Psoas muscle (tissue), 8 donors: Measurements from ENCODE around the gene PANK1. TPM values are rescaled to one million over a fixed set of nuclear protein-coding genes. Genes with fewer than 3 reads are reported as not detected.

Experiments used
- ATAC-seq, 4 donors: fragments of 200-7000 bp; cut with Tn5 transposase; one replicate each; pipeline ENCODE4 v1.9.1; 2020; ENCODE audit warnings: moderate library complexity in 3 of 4, mild to moderate bottlenecking in 2 of 4
- DNase-seq, 2 donors: peaks; one replicate each; pipeline ENCODE4 v3.0.0-alpha.2; 2020
- H3K27ac ChIP-seq: fragments of 200-600 bp; one replicate; pipeline ENCODE4 v1.8.0; 2022
- H3K27me3 ChIP-seq, 3 donors: fragments of 200-600 bp in 1 of 3; one replicate each; pipeline versions ENCODE4 v1.6.1 to v1.8.0; 2013 to 2022; ENCODE audit warnings: low read length in 2 of 3, mild to moderate bottlenecking in 2 of 3, moderate library complexity in 1 of 3; ENCODE audit not compliant: insufficient read depth in 3 of 3
- H3K36me3 ChIP-seq, 2 donors: fragments of 200-600 bp in 1 of 2; one replicate each; pipeline versions ENCODE4 v1.6.1 to v1.8.0; 2013 to 2022; ENCODE audit warnings: low read depth in 1 of 2, mild to moderate bottlenecking in 1 of 2, moderate library complexity in 1 of 2; ENCODE audit not compliant: insufficient read depth in 1 of 2
- H3K4me1 ChIP-seq: fragments of 200-600 bp; one replicate; pipeline ENCODE4 v1.8.0; 2022
- H3K4me3 ChIP-seq: fragments of 200-600 bp; one replicate; pipeline ENCODE4 v1.8.0; 2022; ENCODE audit warnings: mild to moderate bottlenecking
- H3K9me3 ChIP-seq: fragments of 200-600 bp; one replicate; pipeline ENCODE4 v1.8.0; 2022
- CTCF ChIP-seq: fragments of 200-600 bp; IDR thresholded peaks from one replicate; pipeline ENCODE4 v1.8.0; 2022; ENCODE audit warnings: antibody characterized with exemption
- WGBS, 3 donors: extraction: QIAGEN DNeasy Blood & Tissue Kit; methylation state at CpG; one replicate each; pipeline versions ENCODE4 v1.1.6 to v1.1.7; 2013; 5-methylcytosine and 5-hydroxymethylcytosine counted together
- intact Hi-C, 2 donors: fragments of 100-400 bp; cut with DNase I; formaldehyde crosslinking; loops; one replicate each; pipeline versions ENCODE4 v1.11.0 to v1.14.2; 2022
- polyA plus RNA-seq, 3 donors: library from polyadenylated mRNA; stranded (reverse); fragments of 200-250 nt; gene quantifications; one replicate each; pipeline ENCODE4 v1.2.3, GENCODE V29; 2013
- total RNA-seq, 4 donors: library from RNA; stranded (reverse); fragmentation: NEBNext Ultra II Directional in 2 of 4; extraction: Animal tissue kit (Norgen Biotek cat#: 25700) in 2 of 4; gene quantifications; one replicate each; pipeline versions ENCODE4 v1.2.1 to v1.2.4, GENCODE V29; 2021 to 2023
- donor health status: healthy with polysubstance abuse.
- donor health status: DM: no; HTN: no; CAD: no; lungs with moderate emphysema.
- donor health status: Bipolar disorder and iron deficiency.
- donor health status: healthy.
- donor health status: DM: yes; HTN: yes; CAD: no.
- donor health status: DM: no; HTN: no; CAD: no.
- donor health status: DM: no; HTN: no; CAD: no.
- donor health status: DM: yes; HTN: yes; CAD: no.

The PANK1 gene
- total and polyA plus RNA-seq, 7 donors = 0.91 to 17.0 (median 6.3) TPM

- Histone ChIP-seq H3K27me3 (no peaks in the 10 kb centered on the region), H3K9me3 (no peaks in the 10 kb centered on the region), H3K27ac (peak overlapping the region; percentile 25), H3K4me3 (no peak overlapping the region), H3K36me3 (no peaks in the 10 kb centered on the region), H3K4me1 (peaks cover 21% of the 10 kb centered on the region)
- intact Hi-C loops = loop anchor here in 1 of 2 donors (5.0 kb wide), 1 partner anchor 507 kb away; no protein-coding TSS in a partner anchor
- TF ChIP-seq CTCF = no peak
- WGBS, 3 donors = 21 to 30% (median 22%) methylated on average over 3 of the region's 3 CpGs
- ATAC-seq = peak; percentile 78 to 85 (median 84)
- peak; percentile 19 to 51 for DNase-seq
Measured at GRCh38 chr10:89664203-89664602, 19.2 kb upstream of the PANK1 start.

GRCh38 chr10:89663144-89663543 lies 18.1 kb upstream of the PANK1 start:
- Histone ChIP-seq H3K9me3 (no peaks in the 10 kb centered on the region), H3K4me3 (no peak overlapping the region), H3K27me3 (no peaks in the 10 kb centered on the region), H3K36me3 (no peaks in the 10 kb centered on the region), H3K27ac (peak overlapping the region; percentile 7), H3K4me1 (peaks cover 24% of the 10 kb centered on the region)
- ATAC-seq = peak; percentile 66 to 95 (median 91)
- no peak for TF ChIP-seq CTCF
- no peak for DNase-seq
- WGBS, 3 donors = 23 to 40% (median 24%) methylated on average over 3 of the region's 3 CpGs
- intact Hi-C loops = loop anchor here in 1 of 2 donors (5.0 kb wide), 1 partner anchor 506 kb away; no protein-coding TSS in a partner anchor

- ATAC-seq = peak in 3 of 4 donors; percentile 25 to 40 (median 37)
Measured at GRCh38 chr10:89662596-89662995, 17.6 kb upstream of the PANK1 start.

GRCh38 chr10:89659143-89660131 lies 14.4 kb upstream of the PANK1 start:
- Histone ChIP-seq H3K36me3 (no peaks in the 10 kb centered on the region), H3K27me3 (no peaks in the 10 kb centered on the region), H3K27ac (no peak overlapping the region), H3K9me3 (no peaks in the 10 kb centered on the region), H3K4me3 (no peak overlapping the region), H3K4me1 (peaks cover 17% of the 10 kb centered on the region)
- intact Hi-C loops = loop anchor here in 1 of 2 donors (5.0 kb wide), 1 partner anchor 502 kb away; no protein-coding TSS in a partner anchor
- ATAC-seq (no peak), DNase-seq (no peak)
- TF ChIP-seq CTCF = no peak
- 46 to 48% (median 47%) methylated on average over 10 of the region's 10 CpGs for WGBS, 3 donors

More at GRCh38 chr10:89662596-89662995, 17.6 kb upstream of the PANK1 start:
- H3K4me1 ChIP-seq = peaks cover 24% of the 10 kb centered on the region
- H3K36me3 ChIP-seq = no peaks in the 10 kb centered on the region
- DNase-seq = no peak
- TF ChIP-seq CTCF = no peak
- WGBS, 3 donors = 73 to 95% (median 75%) methylated on average over 2 of the region's 2 CpGs
- no peaks in the 10 kb centered on the region for H3K27me3 ChIP-seq
- intact Hi-C loops = loop anchor here in 1 of 2 donors (5.0 kb wide), 1 partner anchor 505 kb away; no protein-coding TSS in a partner anchor
- H3K9me3 ChIP-seq = no peaks in the 10 kb centered on the region
- no peak overlapping the region for H3K4me3 ChIP-seq
- H3K27ac ChIP-seq = peak overlapping the region; percentile 7
